B cell (primary cell): ENCODE data around the gene USF1.

Experiments
- CTCF ChIP-seq: fragments of 200-600 bp; IDR thresholded peaks from one replicate; pipeline ENCODE4 v1.8.0; 2022; ENCODE audit warnings: antibody characterized with exemption, mild to moderate bottlenecking
- EZH2 ChIP-seq: IDR thresholded peaks from 2 replicates; pipeline ENCODE4 v1.6.1; 2012; ENCODE audit warnings: borderline replicate concordance, low read depth, mild to moderate bottlenecking, moderate library complexity, low read length; ENCODE audit not compliant: insufficient read depth, poor library complexity, severe bottlenecking

- TF ChIP-seq CTCF, result no peak
- no peak for TF ChIP-seq EZH2
Measured at GRCh38 chr1:161021970-161022353, 23.8 kb downstream of the USF1 start.
